Karpas-422 (cell line): Measurements from ENCODE around the gene OR2T2. TPM values are rescaled to one million over a fixed set of nuclear protein-coding genes. Genes with fewer than 3 reads are reported as not detected.
"Not testable (repeated sequence)": the region's sequence is repeated elsewhere in the genome, so short reads cannot be mapped to it uniquely, and the experiment has no call there.

Source experiments
- DNase-seq: peaks from one replicate; pipeline ENCODE4 v3.0.0-alpha.2; 2015
- H2AFZ ChIP-seq: fragments of 200-600 bp; sonication (generic); 2 replicates; pipeline ENCODE4 v1.6.1; 2014; ENCODE audit warnings: antibody characterized with exemption, low read length, mixed read lengths
- H3K27ac ChIP-seq: fragments of 200-600 bp; sonication (generic); 2 replicates; pipeline ENCODE4 v1.5.1; 2014; ENCODE audit warnings: mild to moderate bottlenecking, low read length, moderate library complexity
- H3K27me3 ChIP-seq: fragments of 200-600 bp; sonication (generic); 2 replicates; pipeline ENCODE4 v1.6.1; 2014; ENCODE audit warnings: low read length, mixed read lengths
- H3K36me3 ChIP-seq: fragments of 200-600 bp; sonication (generic); 2 replicates; pipeline ENCODE4 v1.6.1; 2014; ENCODE audit warnings: low read length, mixed read lengths; ENCODE audit not compliant: insufficient read depth
- H3K4me1 ChIP-seq: fragments of 200-600 bp; sonication (generic); 2 replicates; pipeline ENCODE4 v1.6.1; 2014; ENCODE audit warnings: mild to moderate bottlenecking, low read length, mixed read lengths
- H3K4me2 ChIP-seq: fragments of 200-600 bp; sonication (generic); 2 replicates; pipeline ENCODE4 v1.6.1; 2014; ENCODE audit warnings: low read length, low read depth, mild to moderate bottlenecking; ENCODE audit not compliant: poor library complexity, severe bottlenecking
- H3K4me3 ChIP-seq: fragments of 200-600 bp; sonication (generic); 2 replicates; pipeline ENCODE4 v1.5.1; 2014; ENCODE audit warnings: mild to moderate bottlenecking, antibody characterized with exemption, low read length, mixed read lengths
- H3K79me2 ChIP-seq: fragments of 200-600 bp; sonication (generic); 2 replicates; pipeline ENCODE4 v1.6.1; 2014; ENCODE audit warnings: mild to moderate bottlenecking, low read length, mixed read lengths
- H3K9ac ChIP-seq: fragments of 200-600 bp; sonication (generic); 2 replicates; pipeline ENCODE4 v1.6.0; 2014; ENCODE audit warnings: low read length
- H3K9me2 ChIP-seq: fragments of 200-600 bp; sonication (generic), shearing (Covaris generic); replicated peaks from 2 replicates; pipeline ENCODE4 v1.6.0; 2014; ENCODE audit warnings: mild to moderate bottlenecking, low read length, moderate library complexity; ENCODE audit not compliant: insufficient read depth
- H3K9me3 ChIP-seq: fragments of 300-700, 200-600 bp; sonication (generic); 2 replicates; pipeline ENCODE4 v1.6.1; 2014; ENCODE audit warnings: low read length, mixed read lengths
- H4K20me1 ChIP-seq: fragments of 200-600 bp; sonication (generic); 2 replicates; pipeline ENCODE4 v1.6.1; 2014; ENCODE audit warnings: mild to moderate bottlenecking, antibody characterized with exemption, low read length, low read depth; ENCODE audit not compliant: insufficient read depth
- total RNA-seq: library from RNA; depleted of rRNA; stranded (reverse); fragments of >200 nt; shearing (Covaris generic); gene quantifications from 2 replicates; pipeline ENCODE4 v1.2.3, GENCODE V29; 2014; ENCODE audit warnings: low replicate concordance; rRNA removed

Gene OR2T2
- total RNA-seq, 1 experiment from 2014 or later: not detected

DNA sequence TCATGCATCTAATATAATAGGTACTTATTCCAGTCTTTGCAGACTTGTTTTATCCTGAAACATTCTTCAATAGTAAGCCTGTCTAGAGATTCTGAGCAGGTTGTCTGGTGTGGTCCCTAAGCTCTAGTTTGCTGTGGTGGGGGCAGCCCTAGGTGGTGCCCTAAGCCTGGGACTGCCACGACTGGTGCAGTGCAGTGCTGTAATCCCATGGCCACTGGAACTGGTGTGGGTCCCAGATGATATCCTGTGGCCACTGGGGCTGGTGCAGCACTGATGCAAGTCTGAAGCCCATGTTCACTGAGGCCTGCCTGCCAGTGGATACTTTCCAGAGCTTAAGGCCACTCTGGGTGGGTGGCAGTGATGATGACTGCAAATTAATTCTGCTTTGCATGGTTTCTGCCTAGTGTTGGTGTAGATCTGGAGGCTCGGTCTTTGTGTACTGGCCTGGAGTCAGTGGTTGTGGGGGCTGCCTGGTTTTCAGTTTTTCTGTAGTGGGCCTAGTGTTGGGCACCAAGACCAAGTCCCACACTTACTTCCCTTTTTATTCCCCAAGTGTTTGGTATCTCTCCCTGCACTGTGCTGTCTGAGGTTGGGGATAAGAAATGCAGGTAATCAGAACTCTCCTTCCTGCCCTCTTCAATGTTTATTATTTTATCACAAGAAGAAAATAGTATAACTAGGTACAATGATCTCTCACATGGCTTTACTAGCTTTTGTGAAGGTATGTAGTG, 55.0 kb downstream of the OR2T2 start:
- H3K27ac ChIP-seq, H3K27me3 ChIP-seq, H3K9ac ChIP-seq, DNase-seq, H3K36me3 ChIP-seq, H2AFZ ChIP-seq, H3K9me2 ChIP-seq, H3K4me3 ChIP-seq, H4K20me1 ChIP-seq, H3K4me2 ChIP-seq, H3K4me1 ChIP-seq, H3K79me2 ChIP-seq, H3K9me3 ChIP-seq: not testable (repeated sequence)

Other genes with a start within 250 kb of the OR2T2 start
- gene OR2M3, start 248.4 kb upstream of the OR2T2 start, total RNA-seq: not detected in 2 replicates
- gene OR2M4, start 214.2 kb upstream of the OR2T2 start, total RNA-seq: not detected in 2 replicates
- gene OR2T33, start 167.7 kb upstream of the OR2T2 start, total RNA-seq: not detected in 2 replicates
- gene OR2T12, start 142.2 kb upstream of the OR2T2 start, total RNA-seq: not detected in 2 replicates
- gene OR2M7, start 121.1 kb upstream of the OR2T2 start, total RNA-seq: not detected in 2 replicates
- not detected in 2 replicates for gene OR14C36, start 96.9 kb upstream of the OR2T2 start, total RNA-seq
- gene OR2T4, start 84.0 kb upstream of the OR2T2 start, total RNA-seq: not detected in 2 replicates
- gene OR2T6, start 69.9 kb upstream of the OR2T2 start, total RNA-seq: not detected in 2 replicates
- gene OR2T1, start 42.6 kb upstream of the OR2T2 start, total RNA-seq: not detected in 2 replicates
- gene OR2T3, start 27.7 kb downstream of the OR2T2 start, total RNA-seq: not detected in 2 replicates
- gene OR2T5, start 43.0 kb downstream of the OR2T2 start, total RNA-seq: not detected in 2 replicates
- gene OR2G6, start 62.4 kb downstream of the OR2T2 start, total RNA-seq: not detected in 2 replicates
- gene OR2T29, start 117.1 kb downstream of the OR2T2 start, total RNA-seq: not detected in 2 replicates
- not detected in 2 replicates for gene OR2T34, start 129.1 kb downstream of the OR2T2 start, total RNA-seq
- not detected in 2 replicates for gene OR2T10, start 152.1 kb downstream of the OR2T2 start, total RNA-seq
- gene OR2T11, start 189.5 kb downstream of the OR2T2 start, total RNA-seq: not detected in 2 replicates
- gene OR2T35, start 199.6 kb downstream of the OR2T2 start, total RNA-seq: not detected in 2 replicates
- not detected in 2 replicates for gene OR2T27, start 209.9 kb downstream of the OR2T2 start, total RNA-seq